Heart right ventricle (tissue), 16 donors: Measurements from ENCODE around the gene RPGR. TPM values are rescaled to one million over a fixed set of nuclear protein-coding genes. Genes with fewer than 3 reads are reported as not detected.

Experiments used
- ATAC-seq, 8 donors: fragments of 200-7000 bp; cut with Tn5 transposase; one replicate each; pipeline ENCODE4 v1.9.1; 2020; ENCODE audit warnings: mild to moderate bottlenecking in 8 of 8, moderate library complexity in 8 of 8, moderate number of reproducible peaks in 1 of 8
- DNase-seq, 2 donors: peaks; one replicate each; pipeline ENCODE4 v3.0.0-alpha.2; 2020
- H3K27ac ChIP-seq, 10 donors: fragments of 200-600 bp; sonication (generic) in 2 of 10; one replicate each; pipeline versions ENCODE4 v1.5.0 to v1.8.0; 2020 to 2022; ENCODE audit warnings: mild to moderate bottlenecking in 3 of 10
- H3K27me3 ChIP-seq, 7 donors: fragments of 200-600 bp; one replicate each; pipeline ENCODE4 v1.8.0; 2021 to 2022; ENCODE audit warnings: mild to moderate bottlenecking in 2 of 7
- H3K36me3 ChIP-seq, 9 donors: fragments of 200-600 bp; sonication (generic) in 1 of 9; one replicate each; pipeline versions ENCODE4 v1.5.0 to v1.8.0; 2020 to 2022; ENCODE audit warnings: mild to moderate bottlenecking in 2 of 9
- H3K4me1 ChIP-seq, 9 donors: fragments of 200-600 bp; sonication (generic) in 1 of 9; one replicate each; pipeline versions ENCODE4 v1.5.0 to v1.8.0; 2020 to 2022; ENCODE audit warnings: mild to moderate bottlenecking in 4 of 9
- H3K4me3 ChIP-seq, 10 donors: fragments of 200-600 bp; sonication (generic) in 2 of 10; one replicate each; pipeline versions ENCODE4 v1.5.0 to v1.8.0; 2020 to 2022; ENCODE audit warnings: mild to moderate bottlenecking in 7 of 10, moderate library complexity in 2 of 10
- H3K9me3 ChIP-seq, 11 donors: fragments of 200-600 bp in 10 of 11; sonication (generic) in 2 of 11; one replicate each; pipeline versions ENCODE4 v1.5.0 to v1.8.0; 2013 to 2022; ENCODE audit warnings: mild to moderate bottlenecking in 2 of 11, control low read depth in 1 of 11, moderate library complexity in 1 of 11
- WGBS, 2 donors: extraction: QIAGEN DNeasy Blood & Tissue Kit; methylation state at CpG; one replicate each; pipeline ENCODE4 v1.1.7; 2013; ENCODE audit warnings: inconsistent platforms in 1 of 2; 5-methylcytosine and 5-hydroxymethylcytosine counted together
- intact Hi-C, 10 donors: fragments of 100-400 bp; cut with DNase I; formaldehyde crosslinking; loops; one replicate each; pipeline versions ENCODE4 v1.11.1 to v1.14.2; 2022
- polyA plus RNA-seq, 2 donors: library from polyadenylated mRNA; stranded (reverse); fragments of 200-250 nt; gene quantifications; one replicate each; pipeline ENCODE4 v1.2.3, GENCODE V29; 2013
- total RNA-seq, 10 donors: library from RNA; stranded (reverse); fragmentation: NEBNext Ultra II Directional in 3 of 10; extraction: Animal tissue kit (Norgen Biotek cat#: 25700) in 3 of 10; gene quantifications; one replicate each; pipeline versions ENCODE4 v1.2.1 to v1.2.4, GENCODE V29; 2021 to 2023
- TF ChIP-seq, protein P1 (sequence below), 9 donors: fragments of 200-600 bp; sonication (generic) in 2 of 9; IDR thresholded peaks; one replicate each; pipeline versions ENCODE4 v1.5.0 to v1.8.0; 2021 to 2022; ENCODE audit warnings: antibody characterized with exemption in 9 of 9, mild to moderate bottlenecking in 5 of 9, moderate library complexity in 1 of 9
- donor health status: Arrhythmogenic right ventricular cardiomyopathy.
- donor health status: ischemic (EF 13 %, LVEDD 7.1; RV severe dilation, severe dysfunction).
- donor health status: healthy with polysubstance abuse.
- donor health status: DM: no; HTN: yes; CAD: no.
- donor health status: DM: no; HTN: no; CAD: no.
- donor health status: ischemic (EF 25% LVEDD 6.9; RV normal size, moderate dysfunction).
- donor health status: ischemic (EF 25% LVEDD 5.7; RV mildly dilated, moderate dysfunction).
- donor health status: healthy.
- donor health status: DM: yes; HTN: yes; CAD: no.
- donor health status: Ischemic cardiomyopathy.
- donor health status: ischemic (EF 35%, LVEDD 5.7; RV mildly dilated, moderate dysfunction).
- donor health status: nonischemic (EF 11% LVEDD 7.7; RV severe dilation, severe dysfunction).
- donor health status: DM: yes; HTN: yes; CAD: no.
- donor health status: PGD.
- donor health status: ischemic (EF 29% LVEDD 5.4; RV normal size, mild dysfunction).
- donor health status: nonischemic (EF 23%, LVEDD 6.1; RV moderate dilation, normal function).

Gene RPGR
- total and polyA plus RNA-seq, 12 donors = 3.8 to 30.3 (median 6.0) TPM

DNA sequence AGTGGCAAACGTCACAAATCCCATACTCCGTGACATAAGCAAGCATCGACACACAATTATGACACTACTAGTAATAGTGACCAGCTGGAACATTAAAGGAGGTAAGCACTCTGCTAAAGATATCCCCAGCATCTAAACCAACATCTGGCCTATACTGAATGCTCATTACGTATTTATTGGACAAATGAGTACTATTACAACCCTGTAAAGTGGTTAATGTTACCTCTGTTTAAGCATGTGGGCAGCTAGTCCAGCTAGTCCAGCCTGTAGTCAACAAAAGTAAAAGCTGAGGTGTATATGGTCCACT is 419 bp upstream of the RPGR start:
- H3K27me3 ChIP-seq = no peaks in the 10 kb centered on the region
- ATAC-seq (peak in 1 of 8 donors; percentile 4), DNase-seq (no peak)
- no peaks in the 10 kb centered on the region for H3K9me3 ChIP-seq
- H3K4me1 ChIP-seq = peaks cover 0 to 10% (median 0%) of the 10 kb centered on the region in 9 donors
- peak overlapping the region in 9 of 10 donors; percentile 46 to 89 (median 77) for H3K4me3 ChIP-seq
- peak overlapping the region in 6 of 10 donors; percentile 83 to 87 (median 86) for H3K27ac ChIP-seq
- WGBS, 2 donors = 10 to 13% methylated on average over 4 of the region's 4 CpGs
- intact Hi-C loops = loop anchor here in 4 of 10 donors (2.0 to 10.0 kb wide), 4 partner anchors 63 to 403 kb away; no protein-coding TSS in a partner anchor
- H3K36me3 ChIP-seq = no peaks in the 10 kb centered on the region
- TF ChIP-seq, protein P1, sequence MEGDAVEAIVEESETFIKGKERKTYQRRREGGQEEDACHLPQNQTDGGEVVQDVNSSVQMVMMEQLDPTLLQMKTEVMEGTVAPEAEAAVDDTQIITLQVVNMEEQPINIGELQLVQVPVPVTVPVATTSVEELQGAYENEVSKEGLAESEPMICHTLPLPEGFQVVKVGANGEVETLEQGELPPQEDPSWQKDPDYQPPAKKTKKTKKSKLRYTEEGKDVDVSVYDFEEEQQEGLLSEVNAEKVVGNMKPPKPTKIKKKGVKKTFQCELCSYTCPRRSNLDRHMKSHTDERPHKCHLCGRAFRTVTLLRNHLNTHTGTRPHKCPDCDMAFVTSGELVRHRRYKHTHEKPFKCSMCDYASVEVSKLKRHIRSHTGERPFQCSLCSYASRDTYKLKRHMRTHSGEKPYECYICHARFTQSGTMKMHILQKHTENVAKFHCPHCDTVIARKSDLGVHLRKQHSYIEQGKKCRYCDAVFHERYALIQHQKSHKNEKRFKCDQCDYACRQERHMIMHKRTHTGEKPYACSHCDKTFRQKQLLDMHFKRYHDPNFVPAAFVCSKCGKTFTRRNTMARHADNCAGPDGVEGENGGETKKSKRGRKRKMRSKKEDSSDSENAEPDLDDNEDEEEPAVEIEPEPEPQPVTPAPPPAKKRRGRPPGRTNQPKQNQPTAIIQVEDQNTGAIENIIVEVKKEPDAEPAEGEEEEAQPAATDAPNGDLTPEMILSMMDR (IDR thresholded peaks at IDR 0.05) = peak in 1 of 9 donors; percentile 1

DNA sequence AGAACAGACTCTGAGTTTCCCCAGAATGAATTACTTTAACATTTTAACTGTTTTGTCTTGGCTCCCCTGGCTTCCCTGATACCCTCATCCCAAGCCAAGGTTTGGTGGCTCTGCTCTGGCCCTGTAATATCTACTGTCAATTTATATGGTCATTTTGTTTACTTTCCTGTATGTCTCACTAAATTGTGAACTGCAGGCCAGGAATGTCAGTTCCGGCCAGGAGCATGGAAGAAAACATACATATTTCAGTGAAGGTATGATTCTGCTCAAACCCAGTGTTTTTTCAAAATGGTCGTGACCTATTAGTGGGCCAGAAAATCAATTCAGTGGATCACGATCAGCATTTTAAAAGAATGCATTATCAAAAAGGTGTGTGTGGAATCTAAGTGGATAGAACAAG is 1.2 kb downstream of the RPGR start:
- intact Hi-C loops = loop anchor here in 4 of 10 donors (2.0 to 10.0 kb wide), 4 partner anchors 61 to 401 kb away; no protein-coding TSS in a partner anchor
- 60 to 64% methylated on average over 3 of the region's 3 CpGs for WGBS, 2 donors

DNA sequence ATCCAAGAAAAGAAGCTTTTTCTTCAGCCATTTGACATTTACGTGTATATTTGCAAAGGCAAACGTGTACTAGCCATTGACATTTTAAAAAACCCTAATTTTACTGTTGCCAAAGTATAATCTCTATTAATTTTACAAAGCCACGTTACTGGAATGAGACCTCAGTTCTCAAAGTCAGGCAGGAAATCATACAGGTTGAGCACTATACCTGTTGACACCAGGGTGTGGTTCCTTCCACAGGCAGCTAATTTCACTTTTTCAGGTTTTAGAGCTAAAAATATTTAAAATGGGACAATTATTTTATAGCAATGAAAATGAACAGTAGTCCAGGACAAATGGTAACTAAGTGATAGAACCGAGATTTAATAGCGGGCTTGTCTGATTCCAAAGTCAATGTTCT is 6.5 kb downstream of the RPGR start:
- peaks cover 0 to 3% (median 0%) of the 10 kb centered on the region in 9 donors for H3K4me1 ChIP-seq
- peaks cover 0 to 4% (median 0%) of the 10 kb centered on the region in 7 donors for H3K27me3 ChIP-seq
- intact Hi-C loops = loop anchor here in 1 of 10 donors (10.0 kb wide), 2 partner anchors 56 to 396 kb away; no protein-coding TSS in a partner anchor
- DNase-seq (no peak), ATAC-seq (no peak)
- H3K9me3 ChIP-seq = no peaks in the 10 kb centered on the region
- H3K4me3 ChIP-seq = no peak overlapping the region
- WGBS, 2 donors = 94 to 96% methylated on average over 5 of the region's 5 CpGs
- H3K36me3 ChIP-seq = peaks cover 0 to 43% (median 0%) of the 10 kb centered on the region in 9 donors
- H3K27ac ChIP-seq = no peak overlapping the region
- TF ChIP-seq, protein P1 (IDR thresholded peaks at IDR 0.05) = no peak

More for the DNA sequence above, 1.2 kb downstream of the RPGR start:
- TF ChIP-seq, protein P1 (IDR thresholded peaks at IDR 0.05) = no peak
- H3K4me3 ChIP-seq = peak overlapping the region in 8 of 10 donors; percentile 48 to 89 (median 75)
- ATAC-seq = no peak
- peaks cover 0 to 1% (median 0%) of the 10 kb centered on the region in 9 donors for H3K36me3 ChIP-seq
- H3K9me3 ChIP-seq = no peaks in the 10 kb centered on the region
- DNase-seq = no peak
- H3K27ac ChIP-seq = peak overlapping the region in 8 of 10 donors; percentile 54 to 89 (median 86)
- H3K27me3 ChIP-seq = peaks cover 0 to 4% (median 0%) of the 10 kb centered on the region in 7 donors
- peaks cover 0 to 10% (median 0%) of the 10 kb centered on the region in 9 donors for H3K4me1 ChIP-seq

DNA sequence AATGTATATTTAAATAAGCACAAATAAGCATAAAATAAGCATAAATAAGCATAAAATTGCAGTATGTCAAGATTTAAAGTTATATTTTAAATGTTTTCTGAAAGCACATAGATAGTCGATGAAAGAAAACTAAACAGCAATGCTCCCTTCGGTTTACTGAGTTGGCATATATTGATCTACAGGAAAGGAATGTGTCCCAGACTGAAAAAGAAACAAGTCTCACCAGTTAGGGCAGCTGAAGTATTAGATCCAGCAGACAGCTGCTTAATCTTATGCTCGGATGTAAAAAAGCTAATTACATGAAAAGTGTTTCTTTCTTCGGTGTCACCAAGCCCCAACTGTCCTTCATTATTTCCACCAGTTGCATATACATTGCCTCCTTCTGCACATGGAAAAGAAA is 8.7 kb downstream of the RPGR start:
- 88 to 89% methylated on average over 4 of the region's 4 CpGs for WGBS, 2 donors
- ATAC-seq (no peak), DNase-seq (no peak)

More for the DNA sequence above, 8.7 kb downstream of the RPGR start:
- intact Hi-C loops = no loop called here
- TF ChIP-seq, protein P1 (IDR thresholded peaks at IDR 0.05) = no peak
- Histone ChIP-seq H3K4me1 (no peaks in the 10 kb centered on the region), H3K4me3 (no peak overlapping the region), H3K27ac (no peak overlapping the region), H3K9me3 (no peaks in the 10 kb centered on the region), H3K36me3 (peaks cover 0 to 57% (median 0%) of the 10 kb centered on the region in 9 donors), H3K27me3 (peaks cover 0 to 4% (median 0%) of the 10 kb centered on the region in 7 donors)
